IMR-90 (cell line): Measurements from ENCODE around the gene GOLGA1. TPM values are rescaled to one million over a fixed set of nuclear protein-coding genes. Genes with fewer than 3 reads are reported as not detected.

Experiments used
- ATAC-seq: fragments of 200-7000 bp; cut with Tn5 transposase; 2 replicates; pipeline ENCODE4 v1.9.1; 2020; ENCODE audit warnings: low read depth, mild to moderate bottlenecking, moderate library complexity
- BruUV-seq: library from RNA; stranded (reverse); fragments of 400-500 nt; replicated peaks from 2 replicates; lab custom pipeline; 2021; lab: Mats Ljungman, UMichigan
- CTCF ChIA-PET: fragments of 300-600 bp; formaldehyde crosslinking; extraction: SDS; loops from one replicate; lab custom pipeline; 2021; ENCODE audit warnings: antibody characterized with exemption; lab: Yijun Ruan, JAX
- POLR2A ChIA-PET: fragments of 300-600 bp; sonication (Branson Sonifier 250); formaldehyde crosslinking; loops from one replicate; lab custom pipeline; 2022; ENCODE audit warnings: antibody characterized with exemption; ENCODE audit not compliant: unreplicated experiment; lab: Charles Lee
- DNase-seq: peaks from one replicate; pipeline ENCODE4 v3.0.0; 2013
- H2AFZ ChIP-seq: replicated peaks from 2 replicates; pipeline ENCODE3; 2013; ENCODE audit warnings: low read length, mild to moderate bottlenecking; ENCODE audit not compliant: poor library complexity
- H2AK5ac ChIP-seq: 2 replicates; pipeline ENCODE4 v1.6.1; 2013; ENCODE audit warnings: low read depth, low read length, inconsistent platforms
- H2AK9ac ChIP-seq: replicated peaks from 2 replicates; pipeline ENCODE3; 2013; ENCODE audit warnings: mild to moderate bottlenecking, low read depth, low read length, moderate library complexity; ENCODE audit not compliant: poor library complexity
- H2BK120ac ChIP-seq: 2 replicates; pipeline ENCODE4 v1.6.1; 2013; ENCODE audit warnings: low read depth, low read length, inconsistent platforms
- H2BK15ac ChIP-seq: 3 replicates; pipeline ENCODE4 v1.6.1; 2013; ENCODE audit warnings: low read depth, low read length, inconsistent platforms
- H2BK20ac ChIP-seq: 2 replicates; pipeline ENCODE4 v1.6.1; 2013; ENCODE audit warnings: low read depth, mild to moderate bottlenecking, inconsistent platforms, low read length, moderate library complexity
- H2BK5ac ChIP-seq: 2 replicates; pipeline ENCODE4 v1.6.1; 2013; ENCODE audit warnings: mild to moderate bottlenecking, low read depth, low read length, inconsistent platforms; ENCODE audit not compliant: poor library complexity, severe bottlenecking
- H3K14ac ChIP-seq: replicated peaks from 2 replicates; pipeline ENCODE4 v1.6.1; 2013; ENCODE audit warnings: low read depth, low read length, inconsistent platforms
- H3K18ac ChIP-seq: 2 replicates; pipeline ENCODE4 v1.6.1; 2013; ENCODE audit warnings: low read depth, low read length, control low read depth
- H3K23ac ChIP-seq: 2 replicates; pipeline ENCODE4 v1.6.1; 2013; ENCODE audit warnings: low read depth, low read length, inconsistent platforms
- H3K27ac ChIP-seq: 2 replicates; pipeline ENCODE4 v1.5.1; 2013; ENCODE audit warnings: mild to moderate bottlenecking, control low read depth, low read length; ENCODE audit not compliant: insufficient read depth
- H3K27me3 ChIP-seq: 2 replicates; pipeline ENCODE4 v1.6.1; 2013; ENCODE audit warnings: low read length; ENCODE audit not compliant: control insufficient read depth, insufficient read depth
- H3K36me3 ChIP-seq: 2 replicates; pipeline ENCODE4 v1.6.1; 2013; ENCODE audit warnings: low read length, mixed read lengths; ENCODE audit not compliant: control insufficient read depth, insufficient read depth
- H3K4ac ChIP-seq: 2 replicates; pipeline ENCODE4 v1.6.1; 2013; ENCODE audit warnings: low read depth, low read length, inconsistent platforms
- H3K4me1 ChIP-seq: 2 replicates; pipeline ENCODE4 v1.6.1; 2013; ENCODE audit warnings: low read length, mixed read lengths; ENCODE audit not compliant: control insufficient read depth, insufficient read depth
- H3K4me2 ChIP-seq: 2 replicates; pipeline ENCODE4 v1.6.1; 2013; ENCODE audit warnings: low read depth, mild to moderate bottlenecking, control low read depth, low read length, moderate library complexity
- H3K4me3 ChIP-seq: 2 replicates; pipeline ENCODE4 v1.5.1; 2013; ENCODE audit warnings: low read depth, mild to moderate bottlenecking, control low read depth, low read length, moderate library complexity; ENCODE audit not compliant: insufficient read depth
- H3K56ac ChIP-seq: 2 replicates; pipeline ENCODE4 v1.6.1; 2013; ENCODE audit warnings: low read length, inconsistent platforms; ENCODE audit not compliant: insufficient read depth; ENCODE audit errors: extremely low read depth
- H3K79me1 ChIP-seq, 2 experiments: 2 replicates each; pipeline ENCODE4 v1.6.1; 2013; ENCODE audit warnings: low read length in 2 of 2, inconsistent platforms in 1 of 2, low read depth in 1 of 2
- H3K9ac ChIP-seq: 2 replicates; pipeline ENCODE4 v1.6.1; 2013; ENCODE audit warnings: low read depth, low read length, control low read depth
- H3K9me1 ChIP-seq: 2 replicates; pipeline ENCODE4 v1.6.1; 2013; ENCODE audit warnings: low read length, inconsistent platforms; ENCODE audit not compliant: insufficient read depth
- H3K9me3 ChIP-seq: 2 replicates; pipeline ENCODE4 v1.6.1; 2013; ENCODE audit warnings: low read length; ENCODE audit not compliant: control insufficient read depth, insufficient read depth
- H4K20me1 ChIP-seq: 2 replicates; pipeline ENCODE4 v1.6.1; 2013; ENCODE audit warnings: low read length, inconsistent platforms; ENCODE audit not compliant: insufficient read depth
- H4K5ac ChIP-seq: 2 replicates; pipeline ENCODE4 v1.6.1; 2013; ENCODE audit warnings: mild to moderate bottlenecking, low read depth, low read length, control low read depth
- H4K8ac ChIP-seq, 2 experiments: 2 replicates each; pipeline ENCODE4 v1.6.1; 2013; ENCODE audit warnings: low read depth in 2 of 2, low read length in 2 of 2, control low read depth in 1 of 2, inconsistent platforms in 1 of 2
- H4K91ac ChIP-seq: 2 replicates; pipeline ENCODE4 v1.6.1; 2013; ENCODE audit warnings: low read depth, low read length, inconsistent platforms; ENCODE audit not compliant: insufficient read depth
- RFX5 ChIP-seq: IDR thresholded peaks from 2 replicates; pipeline ENCODE4 v1.8.0; 2012; ENCODE audit warnings: low read depth, mild to moderate bottlenecking, low read length, moderate library complexity
- WGBS, 2 experiments: methylation state at CpG; one replicate each; pipeline versions ENCODE4 v1.1.5 to v1.1.7; 2013; ENCODE audit warnings: missing lambda C conversion rate in 2 of 2; ENCODE audit not compliant: insufficient read length in 1 of 2; ENCODE audit errors: extremely low coverage in 2 of 2; 5-methylcytosine and 5-hydroxymethylcytosine counted together
- dilution Hi-C: fragments of 300-500 bp; cut with HindIII; formaldehyde crosslinking; loops from one replicate; pipeline ENCODE4 v1.14.3; 2018; ENCODE audit warnings: low sequenced_read_pairs; ENCODE audit not compliant: unreplicated experiment
- in situ Hi-C: fragments of 300-500 bp; cut with MboI; formaldehyde crosslinking; loops from 3 replicates; pipeline ENCODE4 v1.14.3; 2019; ENCODE audit warnings: low sequenced_read_pairs, inconsistent platforms, mixed read lengths
- intact Hi-C: fragments of 100-400 bp; cut with micrococcal nuclease; formaldehyde crosslinking; loops from 2 replicates; pipeline ENCODE4 v1.10.0; 2022
- polyA plus RNA-seq, 3 experiments: library from polyadenylated mRNA; depleted of rRNA; stranded (reverse); fragments of >200 nt; gene quantifications; 2 replicates each; pipeline ENCODE4 v1.2.3, GENCODE V29; 2012; ENCODE audit warnings: low replicate concordance in 1 of 3
- total RNA-seq: library from RNA; depleted of rRNA; stranded (reverse); fragments of >200 nt; gene quantifications from 2 replicates; pipeline ENCODE4 v1.2.3, GENCODE V29; 2012

Gene GOLGA1
- total and polyA plus RNA-seq, 2 of the 4 experiments (the other 2 are of a cell fraction): 10.6 to 12.7 TPM

GRCh38 chr9:124886461-124886860 lies 54.4 kb downstream of the GOLGA1 start:
- dilution Hi-C loops (no loop called here), in situ Hi-C loops (no loop called here), intact Hi-C loops (no loop called here)
- Histone ChIP-seq H2AK9ac (no peak overlapping the region), H3K4ac (no peak overlapping the region), H4K5ac (no peak overlapping the region), H2BK20ac (no peak overlapping the region), H3K18ac (no peak overlapping the region), H3K4me1 (no peaks in the 10 kb centered on the region), H2BK5ac (no peak overlapping the region), H3K23ac (no peak overlapping the region), H3K36me3 (peaks cover 61% of the 10 kb centered on the region), H3K4me2 (no peak overlapping the region), H2BK15ac (no peak overlapping the region), H4K91ac (no peak overlapping the region), H3K9me1 (peaks cover 7% of the 10 kb centered on the region; the same call in 1 of the 2 replicates), H4K20me1 (no peaks in the 10 kb centered on the region; the same call in 1 of the 2 replicates), H2BK120ac (no peak overlapping the region), H3K79me1 (no peaks in the 10 kb centered on the region), H3K27ac (no peak overlapping the region), H2AK5ac (no peak overlapping the region), H4K8ac (no peak overlapping the region), H3K9me3 (no peaks in the 10 kb centered on the region), H3K27me3 (no peaks in the 10 kb centered on the region), H3K4me3 (no peak overlapping the region), H3K9ac (no peak overlapping the region), H3K56ac (no peak overlapping the region), H3K14ac (no peak overlapping the region), H2AFZ (no peak overlapping the region)
- DNase-seq (no peak), ATAC-seq (no peak)
- ChIA-PET CTCF (no interaction called here), POLR2A (no interaction called here)
- BruUV-seq: no TSS peak
- TF ChIP-seq RFX5: no peak
- WGBS, 2 experiments: 92% methylated on average over 7 of the region's 10 CpGs; no CpG with 5 or more reads in 1 of the 2 experiments
